Measurements from ENCODE around the gene TNFRSF19.

DNA sequence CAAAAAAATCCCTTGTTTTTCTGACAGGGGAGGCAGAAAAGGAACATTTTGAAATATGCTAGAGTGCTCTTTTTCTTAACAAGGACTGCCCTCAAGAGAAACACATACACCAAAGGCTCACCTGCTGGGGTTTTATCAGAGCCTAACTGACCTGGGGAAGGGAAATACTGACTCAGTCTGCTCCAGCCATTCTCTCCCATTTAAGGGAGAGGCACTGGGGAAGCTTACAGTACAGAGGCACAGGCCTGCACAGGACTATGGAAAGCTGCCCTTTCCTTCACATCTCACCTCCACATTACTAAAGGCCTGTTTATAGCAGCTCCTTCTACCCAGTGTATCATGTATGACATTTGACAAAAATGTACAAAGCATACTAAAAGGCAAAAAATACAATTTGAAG lies 30.3 kb downstream of the TNFRSF19 start:
- TF ChIP-seq, protein P1, sequence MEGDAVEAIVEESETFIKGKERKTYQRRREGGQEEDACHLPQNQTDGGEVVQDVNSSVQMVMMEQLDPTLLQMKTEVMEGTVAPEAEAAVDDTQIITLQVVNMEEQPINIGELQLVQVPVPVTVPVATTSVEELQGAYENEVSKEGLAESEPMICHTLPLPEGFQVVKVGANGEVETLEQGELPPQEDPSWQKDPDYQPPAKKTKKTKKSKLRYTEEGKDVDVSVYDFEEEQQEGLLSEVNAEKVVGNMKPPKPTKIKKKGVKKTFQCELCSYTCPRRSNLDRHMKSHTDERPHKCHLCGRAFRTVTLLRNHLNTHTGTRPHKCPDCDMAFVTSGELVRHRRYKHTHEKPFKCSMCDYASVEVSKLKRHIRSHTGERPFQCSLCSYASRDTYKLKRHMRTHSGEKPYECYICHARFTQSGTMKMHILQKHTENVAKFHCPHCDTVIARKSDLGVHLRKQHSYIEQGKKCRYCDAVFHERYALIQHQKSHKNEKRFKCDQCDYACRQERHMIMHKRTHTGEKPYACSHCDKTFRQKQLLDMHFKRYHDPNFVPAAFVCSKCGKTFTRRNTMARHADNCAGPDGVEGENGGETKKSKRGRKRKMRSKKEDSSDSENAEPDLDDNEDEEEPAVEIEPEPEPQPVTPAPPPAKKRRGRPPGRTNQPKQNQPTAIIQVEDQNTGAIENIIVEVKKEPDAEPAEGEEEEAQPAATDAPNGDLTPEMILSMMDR (conservative IDR thresholded peaks at IDR 0.05), result no peak
- TF ChIP-seq EZH2 (IDR thresholded peaks at IDR 0.05; ENCODE audit: low read depth), result no peak

All from PC-9 (cell line).